ENCODE data around the gene SULT1C2.

The SULT1C2 gene

GRCh38 chr2:108345951-108346350 is 57.3 kb downstream of the SULT1C2 start:
- TF ChIP-seq CEBPB (IDR thresholded peaks at IDR 0.05), result no peak
- no peak for TF ChIP-seq USF1 (IDR thresholded peaks at IDR 0.05)
- TF ChIP-seq FOXM1 (IDR thresholded peaks at IDR 0.05; ENCODE audit: borderline replicate concordance, low read depth), result no peak
- no peak for TF ChIP-seq TAF1 (IDR thresholded peaks at IDR 0.05; ENCODE audit: low read depth)
- TF ChIP-seq NFIC (IDR thresholded peaks at IDR 0.05), result no peak
- TF ChIP-seq MAX (IDR thresholded peaks at IDR 0.05), result no peak

GRCh38 chr2:108346827-108347226 is 58.1 kb downstream of the SULT1C2 start:
- TF ChIP-seq CREB1 (IDR thresholded peaks at IDR 0.05; ENCODE audit: low read depth) (no peak), USF1 (IDR thresholded peaks at IDR 0.05) (no peak), EP300 (IDR thresholded peaks at IDR 0.05; ENCODE audit: borderline replicate concordance) (no peak), YY1 (IDR thresholded peaks at IDR 0.05; ENCODE audit: low read depth) (no peak), MAX (IDR thresholded peaks at IDR 0.05) (no peak), ZBTB7A (IDR thresholded peaks at IDR 0.05; ENCODE audit: low read depth) (no peak)
- TF ChIP-seq, protein P1, sequence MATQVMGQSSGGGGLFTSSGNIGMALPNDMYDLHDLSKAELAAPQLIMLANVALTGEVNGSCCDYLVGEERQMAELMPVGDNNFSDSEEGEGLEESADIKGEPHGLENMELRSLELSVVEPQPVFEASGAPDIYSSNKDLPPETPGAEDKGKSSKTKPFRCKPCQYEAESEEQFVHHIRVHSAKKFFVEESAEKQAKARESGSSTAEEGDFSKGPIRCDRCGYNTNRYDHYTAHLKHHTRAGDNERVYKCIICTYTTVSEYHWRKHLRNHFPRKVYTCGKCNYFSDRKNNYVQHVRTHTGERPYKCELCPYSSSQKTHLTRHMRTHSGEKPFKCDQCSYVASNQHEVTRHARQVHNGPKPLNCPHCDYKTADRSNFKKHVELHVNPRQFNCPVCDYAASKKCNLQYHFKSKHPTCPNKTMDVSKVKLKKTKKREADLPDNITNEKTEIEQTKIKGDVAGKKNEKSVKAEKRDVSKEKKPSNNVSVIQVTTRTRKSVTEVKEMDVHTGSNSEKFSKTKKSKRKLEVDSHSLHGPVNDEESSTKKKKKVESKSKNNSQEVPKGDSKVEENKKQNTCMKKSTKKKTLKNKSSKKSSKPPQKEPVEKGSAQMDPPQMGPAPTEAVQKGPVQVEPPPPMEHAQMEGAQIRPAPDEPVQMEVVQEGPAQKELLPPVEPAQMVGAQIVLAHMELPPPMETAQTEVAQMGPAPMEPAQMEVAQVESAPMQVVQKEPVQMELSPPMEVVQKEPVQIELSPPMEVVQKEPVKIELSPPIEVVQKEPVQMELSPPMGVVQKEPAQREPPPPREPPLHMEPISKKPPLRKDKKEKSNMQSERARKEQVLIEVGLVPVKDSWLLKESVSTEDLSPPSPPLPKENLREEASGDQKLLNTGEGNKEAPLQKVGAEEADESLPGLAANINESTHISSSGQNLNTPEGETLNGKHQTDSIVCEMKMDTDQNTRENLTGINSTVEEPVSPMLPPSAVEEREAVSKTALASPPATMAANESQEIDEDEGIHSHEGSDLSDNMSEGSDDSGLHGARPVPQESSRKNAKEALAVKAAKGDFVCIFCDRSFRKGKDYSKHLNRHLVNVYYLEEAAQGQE (IDR thresholded peaks at IDR 0.05; ENCODE audit: low read depth), result no peak

- TF ChIP-seq USF1 (IDR thresholded peaks at IDR 0.05), result no peak
- no peak for TF ChIP-seq CREB1 (IDR thresholded peaks at IDR 0.05; ENCODE audit: low read depth)
Observed at GRCh38 chr2:108347786-108348185, 59.1 kb downstream of the SULT1C2 start.

DNA sequence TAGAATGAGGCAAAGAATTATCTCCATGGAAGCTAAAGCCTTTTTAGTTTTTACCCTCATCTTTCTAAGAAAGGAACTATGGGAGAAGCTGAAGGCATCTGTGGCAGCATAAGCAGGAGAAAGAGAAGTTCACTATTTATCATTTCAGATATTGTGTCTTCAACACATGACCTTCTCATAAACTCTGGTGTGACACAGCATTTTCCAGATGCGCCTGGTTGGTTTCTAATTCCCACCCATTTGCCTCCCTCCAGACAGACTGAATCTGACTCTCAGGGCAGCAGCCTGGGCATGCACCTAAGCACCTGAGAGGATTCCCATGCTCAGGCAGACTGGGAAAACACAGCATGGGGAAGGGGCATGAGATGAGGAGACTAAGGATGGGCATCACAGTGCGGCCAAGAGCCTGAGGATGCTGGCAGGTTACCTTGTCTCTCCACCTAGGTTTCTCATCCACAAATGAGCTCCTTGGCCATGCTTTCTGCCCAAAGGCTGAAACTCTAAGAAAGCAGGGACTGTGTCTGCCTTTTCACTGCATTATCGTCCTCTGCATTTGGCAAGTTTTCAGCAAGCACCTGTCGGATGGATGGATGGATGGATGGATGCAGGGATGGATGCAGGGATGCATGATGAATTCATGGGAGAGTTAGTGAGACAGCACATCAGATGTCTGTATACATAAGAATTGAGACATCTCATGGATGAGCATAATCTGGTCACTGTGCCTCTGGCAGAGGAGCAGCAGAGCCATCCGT is 60.3 kb downstream of the SULT1C2 start:
- TF ChIP-seq EP300 (IDR thresholded peaks at IDR 0.05; ENCODE audit: borderline replicate concordance), result peak; percentile 46; the same call in 1 of the 2 replicates
- no peak for TF ChIP-seq RAD21 (IDR thresholded peaks at IDR 0.05; ENCODE audit: low read depth)
- TF ChIP-seq FOXM1 (IDR thresholded peaks at IDR 0.05; ENCODE audit: borderline replicate concordance, low read depth), result no peak
- 0 out of 2 replicates have a peak, but pooled peaks have one; percentile 10 for TF ChIP-seq USF1 (IDR thresholded peaks at IDR 0.05)
- no peak for TF ChIP-seq NFIC (IDR thresholded peaks at IDR 0.05)
- TF ChIP-seq MAX (IDR thresholded peaks at IDR 0.05), result peak; percentile 50; the same call in 1 of the 2 replicates
- TF ChIP-seq CEBPB (IDR thresholded peaks at IDR 0.05), result no peak
- no peak for TF ChIP-seq TEAD4 (IDR thresholded peaks at IDR 0.05)
- TF ChIP-seq ZBTB7A (IDR thresholded peaks at IDR 0.05; ENCODE audit: low read depth), result no peak
- TF ChIP-seq, protein P1 (IDR thresholded peaks at IDR 0.05; ENCODE audit: low read depth), result no peak

GRCh38 chr2:108349571-108349928 is 60.9 kb downstream of the SULT1C2 start:
- TF ChIP-seq TEAD4 (IDR thresholded peaks at IDR 0.05), result no peak

GRCh38 chr2:108351889-108352288 is 63.2 kb downstream of the SULT1C2 start:
- TF ChIP-seq, protein P1 (IDR thresholded peaks at IDR 0.05; ENCODE audit: low read depth), result no peak
- TF ChIP-seq MAX (IDR thresholded peaks at IDR 0.05) (no peak), TCF12 (IDR thresholded peaks at IDR 0.05; ENCODE audit: low read depth) (no peak), TAF1 (IDR thresholded peaks at IDR 0.05; ENCODE audit: low read depth) (no peak), CEBPB (IDR thresholded peaks at IDR 0.05) (no peak), CREB1 (IDR thresholded peaks at IDR 0.05; ENCODE audit: low read depth) (no peak), RAD21 (IDR thresholded peaks at IDR 0.05; ENCODE audit: low read depth) (no peak), TEAD4 (IDR thresholded peaks at IDR 0.05) (no peak), EP300 (IDR thresholded peaks at IDR 0.05; ENCODE audit: borderline replicate concordance) (no peak), NFIC (IDR thresholded peaks at IDR 0.05) (no peak), YY1 (IDR thresholded peaks at IDR 0.05; ENCODE audit: low read depth) (no peak), EGR1 (IDR thresholded peaks at IDR 0.05) (no peak)
